AG09319 (cell line): ENCODE results near the gene MRPL55.

Experiments used
- DNase-seq: peaks from one replicate; pipeline ENCODE4 v3.0.0-alpha.2; 2010; ENCODE audit warnings: low read depth; ENCODE audit errors: extremely low read depth
- CTCF ChIP-seq: IDR thresholded peaks from 2 replicates; pipeline ENCODE4 v1.5.1; 2011; ENCODE audit warnings: low read depth, mild to moderate bottlenecking, inconsistent platforms, low read length, moderate library complexity

The MRPL55 gene

DNA sequence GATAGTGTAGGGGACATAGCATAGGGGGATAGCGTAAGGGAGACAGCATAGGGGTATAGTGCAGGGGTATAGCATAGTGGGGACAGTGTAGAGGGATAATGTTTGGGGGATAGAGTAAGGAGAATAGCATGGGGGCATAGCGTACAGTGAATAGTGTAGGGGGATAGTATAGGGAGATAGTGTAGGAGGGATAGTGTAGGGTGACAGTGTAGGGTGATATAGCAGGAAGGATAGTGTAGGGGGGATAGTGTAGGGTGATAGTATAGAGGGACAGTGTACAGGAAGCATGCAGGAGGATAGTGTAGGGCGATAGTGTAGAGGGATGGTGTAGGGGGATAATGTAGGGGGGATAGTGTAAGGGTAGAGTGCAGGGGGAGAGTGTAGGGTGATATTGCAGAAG lies 38.2 kb downstream of the MRPL55 start:
- DNase-seq = no peak

GRCh38 chr1:228070173-228070572 lies 38.9 kb downstream of the MRPL55 start:
- no peak for DNase-seq
- TF ChIP-seq CTCF = no peak

More for the DNA sequence above, 38.2 kb downstream of the MRPL55 start:
- TF ChIP-seq CTCF = no peak

GRCh38 chr1:228068359-228068758 lies 40.7 kb downstream of the MRPL55 start:
- TF ChIP-seq CTCF = no peak
- no peak for DNase-seq

DNA sequence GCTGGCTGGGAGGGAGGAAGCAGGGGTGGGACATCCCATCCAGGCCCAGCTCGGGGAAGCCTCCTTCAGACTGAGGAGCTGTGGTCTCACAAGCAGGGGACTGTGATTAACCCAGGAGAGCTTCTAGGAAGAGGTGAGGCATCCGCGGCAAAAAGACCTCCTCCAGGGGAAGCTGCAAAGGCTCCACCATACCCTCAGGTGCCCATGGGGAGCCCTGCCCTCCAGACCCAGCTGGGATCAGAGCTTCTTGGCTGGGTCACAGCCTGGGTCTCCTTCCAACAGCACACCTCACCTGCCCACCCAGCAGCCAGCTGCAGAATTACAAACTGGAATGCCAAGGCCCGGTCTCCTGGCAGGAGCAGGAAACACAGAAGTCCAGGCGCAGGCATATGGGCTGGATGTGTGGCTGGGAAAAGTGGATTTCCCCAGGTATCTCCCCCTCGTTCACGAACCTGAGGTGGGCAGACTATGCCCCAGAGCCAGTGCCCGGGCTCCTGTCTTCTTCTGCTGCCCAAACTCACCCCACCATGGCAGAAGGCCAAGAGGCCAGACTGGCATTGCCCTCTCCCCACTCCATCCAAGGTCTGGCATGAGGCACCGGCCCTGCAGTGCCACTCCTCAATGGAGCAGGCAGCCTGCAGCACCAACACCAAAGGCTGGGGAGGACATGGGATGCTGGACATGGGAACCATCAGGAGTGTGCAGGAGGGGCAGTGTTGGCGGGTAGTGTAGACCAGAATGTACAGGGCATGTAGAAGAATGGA lies 42.0 kb downstream of the MRPL55 start:
- no peak for TF ChIP-seq CTCF
- no peak for DNase-seq

DNA sequence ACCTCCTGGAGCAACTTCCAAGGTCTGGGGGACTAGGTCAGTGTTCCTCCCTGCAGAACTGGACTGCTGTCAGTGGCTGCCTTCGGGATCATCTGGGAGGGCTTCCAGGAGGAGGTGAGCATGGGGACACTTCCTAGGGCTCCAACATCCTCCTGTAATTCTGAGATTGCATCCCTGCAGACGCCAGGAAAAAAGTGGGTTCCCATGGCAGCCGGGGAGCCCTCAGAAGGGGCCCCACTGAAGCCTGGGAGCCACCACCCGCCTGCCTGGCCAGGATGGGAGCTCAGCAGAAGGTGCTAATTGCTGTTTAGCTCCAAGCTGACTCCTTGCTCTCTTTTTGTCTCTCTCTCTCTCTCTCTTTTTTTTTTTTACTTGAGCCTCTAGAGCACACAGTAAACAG lies 42.7 kb downstream of the MRPL55 start:
- no peak for TF ChIP-seq CTCF
- DNase-seq = no peak

GRCh38 chr1:228065543-228066347 lies 43.4 kb downstream of the MRPL55 start:
- DNase-seq = no peak
- TF ChIP-seq CTCF = no peak
